ENCODE data around the gene SCP2. TPM values are rescaled to one million over a fixed set of nuclear protein-coding genes. Genes with fewer than 3 reads are reported as not detected.

The SCP2 gene
- total RNA-seq, 4 donors from 2014 or later, result 92.4 to 125 (median 120) TPM

DNA sequence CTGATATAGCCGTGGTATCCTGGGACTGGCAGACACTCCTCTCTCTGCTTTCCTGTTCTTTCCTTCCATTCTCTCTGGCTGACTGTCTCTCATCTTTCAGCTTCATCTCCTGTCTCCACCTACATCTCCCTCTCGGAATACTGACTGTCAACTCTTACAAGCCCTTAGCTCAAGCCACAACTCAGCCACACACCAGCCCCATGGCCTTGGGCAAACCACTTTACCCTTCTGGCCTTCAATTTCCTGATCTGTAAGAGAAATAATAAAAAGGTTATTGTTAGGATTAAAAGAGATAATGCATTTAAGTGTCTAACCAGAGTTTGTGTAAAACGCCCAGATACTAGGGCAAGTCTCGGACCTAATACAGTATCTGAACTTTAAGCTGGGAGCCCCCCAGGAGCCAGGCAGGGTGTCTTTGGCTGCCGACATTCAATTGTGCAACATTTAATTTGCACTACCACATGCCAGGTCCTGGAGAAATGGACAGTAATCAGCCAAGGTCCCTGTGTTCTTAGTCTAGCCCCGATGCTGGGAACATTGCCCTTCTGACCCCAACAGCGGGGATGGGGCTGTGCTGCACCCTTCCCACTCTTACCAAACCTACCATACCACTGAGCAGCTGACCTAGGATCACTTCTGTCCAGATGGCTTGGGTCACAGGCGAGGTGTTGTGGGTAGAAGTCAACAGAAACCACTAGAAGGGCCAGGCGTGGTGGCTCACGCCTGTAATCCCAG is 10.7 kb upstream of the SCP2 start:
- H3K9me3 ChIP-seq, result no peaks in the 10 kb centered on the region
- H3K4me3 ChIP-seq, result no peak overlapping the region
- H3K36me3 ChIP-seq, result peaks cover 0 to 23% of the 10 kb centered on the region in 2 donors
- TF ChIP-seq POLR2AphosphoS5 (IDR thresholded peaks at IDR 0.05) (no peak), EP300 (IDR thresholded peaks at IDR 0.05) (no peak), POLR2A (IDR thresholded peaks at IDR 0.05) (no peak)
- TF ChIP-seq, protein P1, sequence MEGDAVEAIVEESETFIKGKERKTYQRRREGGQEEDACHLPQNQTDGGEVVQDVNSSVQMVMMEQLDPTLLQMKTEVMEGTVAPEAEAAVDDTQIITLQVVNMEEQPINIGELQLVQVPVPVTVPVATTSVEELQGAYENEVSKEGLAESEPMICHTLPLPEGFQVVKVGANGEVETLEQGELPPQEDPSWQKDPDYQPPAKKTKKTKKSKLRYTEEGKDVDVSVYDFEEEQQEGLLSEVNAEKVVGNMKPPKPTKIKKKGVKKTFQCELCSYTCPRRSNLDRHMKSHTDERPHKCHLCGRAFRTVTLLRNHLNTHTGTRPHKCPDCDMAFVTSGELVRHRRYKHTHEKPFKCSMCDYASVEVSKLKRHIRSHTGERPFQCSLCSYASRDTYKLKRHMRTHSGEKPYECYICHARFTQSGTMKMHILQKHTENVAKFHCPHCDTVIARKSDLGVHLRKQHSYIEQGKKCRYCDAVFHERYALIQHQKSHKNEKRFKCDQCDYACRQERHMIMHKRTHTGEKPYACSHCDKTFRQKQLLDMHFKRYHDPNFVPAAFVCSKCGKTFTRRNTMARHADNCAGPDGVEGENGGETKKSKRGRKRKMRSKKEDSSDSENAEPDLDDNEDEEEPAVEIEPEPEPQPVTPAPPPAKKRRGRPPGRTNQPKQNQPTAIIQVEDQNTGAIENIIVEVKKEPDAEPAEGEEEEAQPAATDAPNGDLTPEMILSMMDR (IDR thresholded peaks at IDR 0.05), result no peak
- peak; percentile 26 for ATAC-seq
- H3K27me3 ChIP-seq, result no peaks in the 10 kb centered on the region
- 75 to 89% methylated on average over 4 to 6 of the region's 10 CpGs for WGBS, 2 donors (ENCODE audit: low coverage in 1 of 2)
- H3K4me1 ChIP-seq, result peaks cover 0 to 56% (median 0%) of the 10 kb centered on the region in 3 donors
- peak overlapping the region in 2 of 4 donors; percentile 49 to 59 for H3K27ac ChIP-seq

DNA sequence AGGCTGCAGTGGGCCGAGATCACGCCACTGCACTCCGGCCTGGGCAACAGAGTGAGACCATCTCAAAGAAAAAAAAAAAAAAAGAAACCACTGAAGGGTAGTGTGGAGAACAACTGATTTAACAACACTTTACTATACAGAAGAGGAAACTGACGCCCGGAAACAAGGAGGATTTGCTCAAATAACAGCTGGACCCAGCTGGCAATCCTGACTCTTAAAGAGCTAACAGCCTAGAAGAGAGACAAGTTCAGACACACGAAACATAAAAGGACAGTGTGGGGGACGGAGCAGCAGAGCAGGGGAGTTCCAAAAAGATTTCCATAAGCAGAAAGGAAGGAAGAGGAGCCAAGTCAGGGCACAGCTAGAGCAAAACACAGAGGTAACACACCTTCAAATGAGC is 9.9 kb upstream of the SCP2 start:
- H3K27ac ChIP-seq, result peak overlapping the region in 3 of 4 donors; percentile 43 to 59 (median 49)
- H3K9me3 ChIP-seq, result no peaks in the 10 kb centered on the region
- H3K4me3 ChIP-seq, result no peak overlapping the region
- peaks cover 0 to 64% (median 0%) of the 10 kb centered on the region in 3 donors for H3K4me1 ChIP-seq
- TF ChIP-seq POLR2AphosphoS5 (IDR thresholded peaks at IDR 0.05), result peak; percentile 37
- no peak for TF ChIP-seq EP300 (IDR thresholded peaks at IDR 0.05)
- TF ChIP-seq, protein P1 (IDR thresholded peaks at IDR 0.05), result no peak
- no peak for TF ChIP-seq POLR2A (IDR thresholded peaks at IDR 0.05)
- WGBS, 2 donors (ENCODE audit: low coverage in 1 of 2), result 38 to 49% methylated on average over 4 to 7 of the region's 7 CpGs
- ATAC-seq, result no peak
- H3K27me3 ChIP-seq, result no peaks in the 10 kb centered on the region
- peaks cover 0 to 16% of the 10 kb centered on the region in 2 donors for H3K36me3 ChIP-seq

GRCh38 chr1:52917581-52917980 is 9.5 kb upstream of the SCP2 start:
- Histone ChIP-seq H3K27ac (peak overlapping the region in 3 of 4 donors; percentile 43 to 59 (median 49)), H3K27me3 (no peaks in the 10 kb centered on the region), H3K4me1 (peaks cover 0 to 66% (median 0%) of the 10 kb centered on the region in 3 donors), H3K4me3 (no peak overlapping the region), H3K36me3 (peaks cover 0 to 12% of the 10 kb centered on the region in 2 donors), H3K9me3 (no peaks in the 10 kb centered on the region)
- WGBS, 2 donors (ENCODE audit: low coverage in 1 of 2), result 80 to 100% methylated on average over 1 of the region's 1 CpG
- TF ChIP-seq POLR2AphosphoS5 (IDR thresholded peaks at IDR 0.05) (no peak), POLR2A (IDR thresholded peaks at IDR 0.05) (no peak), EP300 (IDR thresholded peaks at IDR 0.05) (no peak)
- TF ChIP-seq, protein P1 (IDR thresholded peaks at IDR 0.05), result no peak
- ATAC-seq, result no peak

DNA sequence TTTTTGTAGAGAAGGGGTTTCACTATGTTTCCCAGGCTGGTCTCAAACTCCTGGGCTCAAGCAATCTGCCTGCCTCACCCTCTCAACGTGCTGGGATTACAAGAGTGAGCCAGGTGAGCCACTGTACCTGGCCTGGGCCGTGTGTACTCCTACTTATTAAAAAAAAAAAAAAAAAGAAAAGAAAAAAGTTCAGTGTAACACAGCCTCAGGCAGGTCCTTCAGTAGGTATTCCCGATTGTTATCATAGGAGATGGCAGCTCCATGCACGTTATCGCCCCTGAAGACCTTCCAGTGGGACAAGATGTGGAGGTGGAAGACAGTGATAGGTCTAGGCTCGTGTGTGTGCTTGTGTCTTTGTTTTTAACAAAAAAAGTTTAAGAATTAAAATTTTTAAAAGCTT is 8.9 kb upstream of the SCP2 start:
- 85 to 90% methylated on average over 4 to 6 of the region's 6 CpGs for WGBS, 2 donors (ENCODE audit: low coverage in 1 of 2)
- Histone ChIP-seq H3K9me3 (no peaks in the 10 kb centered on the region), H3K27ac (no peak overlapping the region)

GRCh38 chr1:52919051-52919722 is 7.9 kb upstream of the SCP2 start:
- no peak for TF ChIP-seq POLR2AphosphoS5 (IDR thresholded peaks at IDR 0.05)
- TF ChIP-seq EP300 (IDR thresholded peaks at IDR 0.05), result no peak
- TF ChIP-seq, protein P1 (IDR thresholded peaks at IDR 0.05), result no peak
- TF ChIP-seq POLR2A (IDR thresholded peaks at IDR 0.05), result no peak
- no peaks in the 10 kb centered on the region for H3K36me3 ChIP-seq
- no peaks in the 10 kb centered on the region for H3K9me3 ChIP-seq
- peaks cover 0 to 59% (median 0%) of the 10 kb centered on the region in 3 donors for H3K4me1 ChIP-seq
- H3K4me3 ChIP-seq, result no peak overlapping the region
- no peaks in the 10 kb centered on the region for H3K27me3 ChIP-seq
- no peak for ATAC-seq
- 79 to 90% methylated on average over 5 to 7 of the region's 7 CpGs for WGBS, 2 donors (ENCODE audit: low coverage in 1 of 2)
- peak overlapping the region in 2 of 4 donors; percentile 10 to 93 for H3K27ac ChIP-seq

More for the DNA sequence above, 8.9 kb upstream of the SCP2 start:
- no peak for TF ChIP-seq EP300 (IDR thresholded peaks at IDR 0.05)
- H3K27me3 ChIP-seq, result no peaks in the 10 kb centered on the region
- ATAC-seq, result no peak
- no peak overlapping the region for H3K4me3 ChIP-seq
- H3K4me1 ChIP-seq, result peaks cover 0 to 66% (median 0%) of the 10 kb centered on the region in 3 donors
- H3K36me3 ChIP-seq, result peaks cover 0 to 6% of the 10 kb centered on the region in 2 donors
